Right lobe of liver (tissue), 4 donors: Measurements from ENCODE around the gene RALGAPB.
"Not testable (repeated sequence)": the region's sequence is repeated elsewhere in the genome, so short reads cannot be mapped to it uniquely, and the experiment has no call there.

ENCODE experiments used
- POLR2A ChIP-seq: fragments of 450-650 bp; IDR thresholded peaks from one replicate; pipeline ENCODE4 v1.6.1; 2017; ENCODE audit warnings: antibody characterized with exemption, mild to moderate bottlenecking
- TF ChIP-seq, protein P1 (sequence below), 4 donors: fragments of 200-600 bp in 3 of 4; fragments of 450-650 bp in 1 of 4; IDR thresholded peaks; one replicate each; pipeline versions ENCODE4 v1.5.1 to v1.8.0; 2016 to 2022; ENCODE audit warnings: antibody characterized with exemption in 4 of 4, mild to moderate bottlenecking in 2 of 4
- donor health status: DM: no; HTN: no; CAD: no.
- donor health status: DM: no; HTN: no; CAD: no.
- donor health status: DM: no; HTN: yes; CAD: no.

DNA sequence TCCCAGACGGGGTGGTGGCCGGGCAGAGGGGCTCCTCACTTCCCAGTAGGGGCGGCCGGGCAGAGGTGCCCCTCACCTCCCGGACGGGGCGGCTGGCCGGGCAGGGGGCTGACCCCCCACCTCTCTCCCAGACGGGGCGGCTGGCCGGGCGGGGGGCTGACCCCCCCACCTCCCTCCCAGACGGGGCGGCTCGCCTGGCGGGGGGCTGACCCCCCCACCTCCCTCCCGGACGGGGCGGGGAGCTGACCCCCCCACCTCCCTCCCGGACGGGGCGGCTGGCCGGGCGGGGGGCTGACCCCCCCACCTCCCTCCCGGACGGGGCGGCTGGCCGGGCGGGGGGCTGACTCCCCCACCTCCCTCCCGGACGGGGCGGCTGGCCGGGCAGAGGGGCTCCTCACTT is 11.5 kb upstream of the RALGAPB start:
- TF ChIP-seq, protein P1, sequence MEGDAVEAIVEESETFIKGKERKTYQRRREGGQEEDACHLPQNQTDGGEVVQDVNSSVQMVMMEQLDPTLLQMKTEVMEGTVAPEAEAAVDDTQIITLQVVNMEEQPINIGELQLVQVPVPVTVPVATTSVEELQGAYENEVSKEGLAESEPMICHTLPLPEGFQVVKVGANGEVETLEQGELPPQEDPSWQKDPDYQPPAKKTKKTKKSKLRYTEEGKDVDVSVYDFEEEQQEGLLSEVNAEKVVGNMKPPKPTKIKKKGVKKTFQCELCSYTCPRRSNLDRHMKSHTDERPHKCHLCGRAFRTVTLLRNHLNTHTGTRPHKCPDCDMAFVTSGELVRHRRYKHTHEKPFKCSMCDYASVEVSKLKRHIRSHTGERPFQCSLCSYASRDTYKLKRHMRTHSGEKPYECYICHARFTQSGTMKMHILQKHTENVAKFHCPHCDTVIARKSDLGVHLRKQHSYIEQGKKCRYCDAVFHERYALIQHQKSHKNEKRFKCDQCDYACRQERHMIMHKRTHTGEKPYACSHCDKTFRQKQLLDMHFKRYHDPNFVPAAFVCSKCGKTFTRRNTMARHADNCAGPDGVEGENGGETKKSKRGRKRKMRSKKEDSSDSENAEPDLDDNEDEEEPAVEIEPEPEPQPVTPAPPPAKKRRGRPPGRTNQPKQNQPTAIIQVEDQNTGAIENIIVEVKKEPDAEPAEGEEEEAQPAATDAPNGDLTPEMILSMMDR (IDR thresholded peaks at IDR 0.05): not testable (repeated sequence)
- not testable (repeated sequence) for TF ChIP-seq POLR2A
